Neural cell (in vitro differentiated cells): ENCODE measurements around the gene METTL8.

Source experiments
- CTCF ChIP-seq: fragments of 450-650 bp; IDR thresholded peaks from 2 replicates; pipeline ENCODE4 v1.5.1; 2014; ENCODE audit warnings: antibody characterized with exemption, mild to moderate bottlenecking, moderate library complexity; ENCODE audit not compliant: poor library complexity, severe bottlenecking
- EZH2 ChIP-seq: fragments of 200-600, 300-800 bp; shearing (Covaris generic), sonication (generic); IDR thresholded peaks from 2 replicates; pipeline ENCODE4 v1.6.1; 2014; ENCODE audit warnings: antibody characterized with exemption, low read length, borderline replicate concordance, mild to moderate bottlenecking; ENCODE audit not compliant: insufficient read depth, poor library complexity, severe bottlenecking
- RAD21 ChIP-seq: fragments of 450-650 bp; conservative IDR thresholded peaks from 2 replicates; pipeline ENCODE4 v1.6.1; 2014; ENCODE audit warnings: antibody characterized with exemption, mild to moderate bottlenecking, moderate library complexity
- REST ChIP-seq: IDR thresholded peaks from 2 replicates; pipeline ENCODE4 v1.6.1; 2012; ENCODE audit warnings: borderline replicate concordance

- peak; percentile 42 for TF ChIP-seq CTCF
- TF ChIP-seq RAD21 = peak; percentile 45
- TF ChIP-seq REST = no peak
- TF ChIP-seq EZH2 = no peak
Measured at GRCh38 chr2:171447675-171448074, 13.9 kb upstream of the METTL8 start.
